Thyroid gland (tissue), 4 donors: ENCODE results near the gene GSTCD. TPM values are rescaled to one million over a fixed set of nuclear protein-coding genes. Genes with fewer than 3 reads are reported as not detected.
"Not testable (repeated sequence)": the region's sequence is repeated elsewhere in the genome, so short reads cannot be mapped to it uniquely, and the experiment has no call there.

Experiments
- DNase-seq, 2 donors: peaks; one replicate each; pipeline ENCODE4 v3.0.0-alpha.2; 2019
- H3K27ac ChIP-seq, 3 donors: fragments of 200-600 bp; sonication (generic); 1 replicate in 2 of 3; 2 replicates in 1 of 3; pipeline ENCODE4 v1.5.1; 2016 to 2019; ENCODE audit warnings: mild to moderate bottlenecking in 1 of 3, moderate library complexity in 1 of 3
- H3K27me3 ChIP-seq: fragments of 200-600 bp; sonication (generic); one replicate; pipeline ENCODE4 v1.5.1; 2019
- H3K36me3 ChIP-seq, 2 donors: fragments of 200-600 bp; sonication (generic); one replicate each; pipeline ENCODE4 v1.5.1; 2016 to 2019
- H3K4me1 ChIP-seq, 2 donors: fragments of 200-600 bp; sonication (generic); one replicate each; pipeline ENCODE4 v1.5.1; 2017 to 2019
- H3K4me3 ChIP-seq, 3 donors: fragments of 200-600 bp; sonication (generic); replicated peaks in 1 of 3; 1 replicate in 2 of 3; 2 replicates in 1 of 3; pipeline ENCODE4 v1.5.1; 2016; ENCODE audit warnings: mild to moderate bottlenecking in 1 of 3
- H3K9me3 ChIP-seq: fragments of 200-600 bp; sonication (generic); one replicate; pipeline ENCODE4 v1.5.1; 2017
- POLR2A ChIP-seq, 2 donors: fragments of 450-650 bp; IDR thresholded peaks; one replicate each; pipeline ENCODE4 v1.6.1; 2017; ENCODE audit warnings: antibody characterized with exemption in 2 of 2, mild to moderate bottlenecking in 2 of 2, moderate library complexity in 1 of 2
- WGBS, 2 donors: methylation state at CpG; one replicate each; pipeline ENCODE4 v1.1.5; 2017; 5-methylcytosine and 5-hydroxymethylcytosine counted together
- intact Hi-C: fragments of 100-400 bp; cut with DNase I; formaldehyde crosslinking; loops from one replicate; pipeline ENCODE4 v1.15.1; 2023
- total RNA-seq, 4 donors: library from RNA; depleted of rRNA; stranded (reverse); fragments of >200 nt; gene quantifications; one replicate each; pipeline ENCODE4 v1.2.3, GENCODE V29; 2016
- TF ChIP-seq, protein P1 (sequence below), 6 experiments: fragments of 200-600 bp in 3 of 6; fragments of 450-650 bp in 3 of 6; sonication (generic) in 3 of 6; IDR thresholded peaks; one replicate each; pipeline ENCODE4 v1.5.1; 2016 to 2019; ENCODE audit warnings: antibody characterized with exemption in 6 of 6, mild to moderate bottlenecking in 2 of 6, inconsistent platforms in 1 of 6, moderate library complexity in 1 of 6

GSTCD gene
- total RNA-seq, 4 donors from 2014 or later: 9.4 to 18.9 (median 15.2) TPM

DNA sequence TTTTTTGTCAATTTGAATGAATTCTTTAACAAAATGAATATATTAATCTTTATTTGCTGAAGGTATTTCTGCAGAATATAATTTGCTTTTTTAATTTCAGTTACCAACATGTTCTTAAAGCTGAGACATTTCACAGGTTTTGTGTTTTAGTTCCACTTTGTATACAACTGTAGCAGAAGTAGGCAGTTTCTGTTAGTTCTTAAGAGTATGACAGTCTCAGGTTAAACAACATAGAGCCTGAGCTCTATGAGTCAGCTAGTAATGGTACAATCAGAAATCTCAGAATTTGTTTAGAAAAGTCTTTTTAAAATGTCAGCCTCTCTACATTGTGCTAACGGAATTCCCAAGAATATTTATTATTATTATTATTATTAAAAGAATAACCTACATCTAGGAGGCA, 50.4 kb downstream of the GSTCD start:
- DNase-seq: no peak
- Histone ChIP-seq H3K27ac (no peak overlapping the region), H3K9me3 (no peaks in the 10 kb centered on the region), H3K4me3 (no peak overlapping the region), H3K4me1 (peaks cover 0 to 3% of the 10 kb centered on the region in 2 donors), H3K27me3 (no peaks in the 10 kb centered on the region), H3K36me3 (no peaks in the 10 kb centered on the region)
- intact Hi-C loops: no loop called here
- WGBS, 2 donors: 94 to 95% methylated on average over 1 of the region's 1 CpG
- TF ChIP-seq, protein P1, sequence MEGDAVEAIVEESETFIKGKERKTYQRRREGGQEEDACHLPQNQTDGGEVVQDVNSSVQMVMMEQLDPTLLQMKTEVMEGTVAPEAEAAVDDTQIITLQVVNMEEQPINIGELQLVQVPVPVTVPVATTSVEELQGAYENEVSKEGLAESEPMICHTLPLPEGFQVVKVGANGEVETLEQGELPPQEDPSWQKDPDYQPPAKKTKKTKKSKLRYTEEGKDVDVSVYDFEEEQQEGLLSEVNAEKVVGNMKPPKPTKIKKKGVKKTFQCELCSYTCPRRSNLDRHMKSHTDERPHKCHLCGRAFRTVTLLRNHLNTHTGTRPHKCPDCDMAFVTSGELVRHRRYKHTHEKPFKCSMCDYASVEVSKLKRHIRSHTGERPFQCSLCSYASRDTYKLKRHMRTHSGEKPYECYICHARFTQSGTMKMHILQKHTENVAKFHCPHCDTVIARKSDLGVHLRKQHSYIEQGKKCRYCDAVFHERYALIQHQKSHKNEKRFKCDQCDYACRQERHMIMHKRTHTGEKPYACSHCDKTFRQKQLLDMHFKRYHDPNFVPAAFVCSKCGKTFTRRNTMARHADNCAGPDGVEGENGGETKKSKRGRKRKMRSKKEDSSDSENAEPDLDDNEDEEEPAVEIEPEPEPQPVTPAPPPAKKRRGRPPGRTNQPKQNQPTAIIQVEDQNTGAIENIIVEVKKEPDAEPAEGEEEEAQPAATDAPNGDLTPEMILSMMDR (IDR thresholded peaks at IDR 0.05): no peak
- no peak for TF ChIP-seq POLR2A (IDR thresholded peaks at IDR 0.05)

DNA sequence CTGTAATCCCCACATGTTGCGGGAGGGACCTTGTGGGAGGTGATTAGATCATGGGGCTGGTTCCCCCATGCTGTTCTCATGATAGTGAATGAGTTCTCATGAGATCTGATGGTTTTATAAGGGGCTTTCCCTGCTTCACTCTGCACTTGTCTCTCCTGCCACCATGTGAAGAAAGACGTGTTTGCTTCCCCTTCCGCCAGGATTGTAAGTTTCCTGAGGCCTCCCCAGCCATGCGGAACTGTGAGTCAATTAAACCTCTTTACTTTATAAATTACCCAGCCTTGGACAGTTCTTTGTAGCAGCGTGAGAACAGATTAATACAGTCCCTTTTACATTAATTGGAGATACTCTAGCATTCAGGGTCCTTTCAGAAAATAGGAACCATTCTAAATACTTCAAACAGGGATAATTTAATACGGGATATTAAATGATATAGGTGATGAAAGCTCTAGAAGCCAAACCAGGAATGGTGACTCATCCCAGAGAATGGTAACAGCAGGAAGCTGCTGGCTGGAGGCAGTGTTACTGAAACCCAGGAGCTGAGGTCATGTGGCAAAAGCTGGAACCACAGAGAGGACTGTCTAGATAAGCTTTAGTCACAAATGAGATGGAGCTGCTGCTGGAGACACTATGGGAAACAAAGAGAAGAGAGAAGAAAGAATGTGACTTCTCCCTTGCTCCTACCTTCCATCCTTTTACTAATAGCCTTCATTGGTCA, 57.3 kb downstream of the GSTCD start:
- intact Hi-C loops: no loop called here
- DNase-seq: no peak
- no peaks in the 10 kb centered on the region for H3K36me3 ChIP-seq

DNA sequence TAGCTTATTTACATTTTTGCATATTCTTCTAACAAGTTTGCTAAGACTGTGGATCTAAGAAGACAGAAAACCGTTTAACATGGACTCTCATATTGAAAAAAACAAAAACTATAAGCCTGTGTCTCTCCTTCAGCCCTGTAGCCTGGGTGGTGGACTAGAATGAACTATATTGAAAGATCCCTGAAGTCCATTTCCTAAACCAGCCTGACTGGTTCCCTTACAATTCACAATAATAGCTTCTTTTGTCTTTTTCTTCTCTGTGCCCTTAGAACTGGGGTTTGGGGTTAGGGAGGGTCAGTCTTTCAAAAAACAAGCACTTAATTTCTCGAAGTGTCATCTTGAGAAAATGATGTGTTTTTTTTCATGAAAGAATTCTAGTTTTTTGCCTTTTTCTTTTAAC, 59.0 kb downstream of the GSTCD start:
- no peaks in the 10 kb centered on the region for H3K36me3 ChIP-seq
- no peak overlapping the region for H3K27ac ChIP-seq
- no peak for DNase-seq
- intact Hi-C loops: no loop called here
- H3K9me3 ChIP-seq: no peaks in the 10 kb centered on the region
- no peak overlapping the region for H3K4me3 ChIP-seq
- 71 to 76% methylated on average over 2 of the region's 2 CpGs for WGBS, 2 donors
- no peak for TF ChIP-seq POLR2A (IDR thresholded peaks at IDR 0.05)
- TF ChIP-seq, protein P1 (IDR thresholded peaks at IDR 0.05): no peak
- no peaks in the 10 kb centered on the region for H3K27me3 ChIP-seq
- H3K4me1 ChIP-seq: no peaks in the 10 kb centered on the region

More for the DNA sequence above, 57.3 kb downstream of the GSTCD start:
- 94% methylated on average over 6 of the region's 6 CpGs for WGBS, 2 donors
- H3K4me3 ChIP-seq: no peak overlapping the region
- no peaks in the 10 kb centered on the region for H3K9me3 ChIP-seq
- TF ChIP-seq POLR2A (IDR thresholded peaks at IDR 0.05): no peak
- TF ChIP-seq, protein P1 (IDR thresholded peaks at IDR 0.05): no peak
- H3K27me3 ChIP-seq: no peaks in the 10 kb centered on the region
- H3K27ac ChIP-seq: no peak overlapping the region
- no peaks in the 10 kb centered on the region for H3K4me1 ChIP-seq

DNA sequence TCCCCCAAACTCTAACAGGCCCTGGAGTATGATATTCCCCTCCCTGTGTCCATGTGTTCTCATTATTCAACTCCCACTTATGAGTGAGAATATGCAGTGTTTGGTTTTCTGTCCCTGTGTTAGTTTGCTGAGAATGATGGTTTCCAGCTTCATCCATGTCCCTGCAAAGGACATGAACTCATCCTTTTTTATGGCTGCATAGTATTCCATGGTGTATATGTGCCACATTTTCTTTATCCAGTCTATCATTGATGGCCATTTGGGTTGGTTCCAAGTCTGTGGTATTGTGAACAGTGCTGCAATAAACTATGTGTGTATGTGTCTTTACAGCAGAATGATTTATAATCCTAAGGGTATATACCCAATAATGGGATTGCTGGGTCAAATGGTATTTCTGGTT, 61.9 kb downstream of the GSTCD start:
- H3K4me3 ChIP-seq, intact Hi-C loops, H3K27ac ChIP-seq, DNase-seq, H3K27me3 ChIP-seq, H3K9me3 ChIP-seq, H3K4me1 ChIP-seq, H3K36me3 ChIP-seq: not testable (repeated sequence)

DNA sequence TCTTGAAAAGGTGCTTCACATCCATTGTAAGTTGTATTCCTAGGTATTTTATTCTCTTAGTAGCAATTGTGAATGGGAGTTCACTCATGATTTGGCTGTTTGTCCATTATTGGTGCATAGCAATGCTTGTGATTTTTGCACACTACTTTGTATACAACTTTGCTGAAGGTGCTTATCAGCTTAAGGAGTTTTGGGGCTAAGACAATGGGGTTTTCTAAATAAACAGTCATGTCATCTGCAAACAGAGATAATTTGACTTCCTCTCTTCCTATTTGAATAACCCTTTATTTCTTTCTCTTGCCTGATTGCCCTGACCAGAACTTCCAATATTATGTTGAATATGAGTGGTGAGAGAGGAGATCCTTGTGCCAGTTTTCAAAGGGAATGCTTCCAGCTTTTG, 63.5 kb downstream of the GSTCD start:
- H3K9me3 ChIP-seq, H3K4me1 ChIP-seq, H3K36me3 ChIP-seq, H3K27ac ChIP-seq, H3K27me3 ChIP-seq, DNase-seq, H3K4me3 ChIP-seq, intact Hi-C loops: not testable (repeated sequence)

DNA sequence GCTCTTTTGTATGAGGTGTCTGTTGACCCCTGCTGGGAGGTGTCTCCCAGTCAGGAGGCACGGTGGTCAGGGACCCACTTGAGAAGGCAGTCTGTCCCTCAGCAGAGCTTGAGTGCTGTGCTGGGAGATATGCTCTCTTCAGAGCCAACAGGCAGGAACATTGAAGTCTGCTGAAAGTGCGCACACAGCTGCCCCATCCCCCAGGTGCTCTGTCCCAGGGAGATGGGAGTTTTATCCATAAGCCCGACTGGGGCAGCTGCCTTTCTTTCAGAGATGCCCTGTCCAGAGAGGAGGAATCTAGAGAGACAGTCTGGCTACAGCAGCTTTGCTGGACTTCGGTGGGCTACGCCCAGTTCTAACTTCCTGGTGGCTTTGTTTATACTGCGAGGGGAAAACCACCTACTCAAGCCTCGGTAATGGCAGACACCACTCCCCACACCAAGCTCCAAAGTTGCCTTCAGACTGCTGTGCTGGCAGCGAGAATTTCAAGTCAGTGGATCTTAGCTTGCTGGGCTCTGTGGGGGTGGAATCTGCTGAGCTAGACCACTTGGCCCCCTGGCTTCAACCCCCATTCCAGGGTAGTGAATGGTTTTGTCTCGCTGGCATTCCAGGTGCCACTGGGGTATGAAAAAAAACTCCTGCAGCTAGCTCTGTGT, 67.3 kb downstream of the GSTCD start:
- DNase-seq, H3K27me3 ChIP-seq, H3K27ac ChIP-seq, H3K4me3 ChIP-seq, intact Hi-C loops, H3K4me1 ChIP-seq, H3K9me3 ChIP-seq, H3K36me3 ChIP-seq: not testable (repeated sequence)
- 85 to 87% methylated on average over 4 to 9 of the region's 9 CpGs for WGBS, 2 donors
